Measurements from ENCODE around the gene DCDC1.

- TF ChIP-seq CTCF (IDR thresholded peaks at IDR 0.05; ENCODE audit: low read depth, low read length) (no peak), EZH2phosphoT487 (IDR thresholded peaks at IDR 0.05; ENCODE audit: low read depth) (no peak)
These were observed 65.8 kb downstream of the DCDC1 start for GRCh38 chr11:31303644-31304180.
